Cardiac fibroblast (primary cell): ENCODE measurements around the gene FOXD1.

Experiments used
- DNase-seq, 2 donors: peaks; one replicate each; pipeline versions ENCODE4 v3.0.0 to v3.0.0-alpha.2; 2010; ENCODE audit warnings: low read depth in 2 of 2
- H3K4me3 ChIP-seq, 2 donors: replicated peaks in 1 of 2; 1 replicate in 1 of 2; 2 replicates in 1 of 2; pipeline ENCODE4 v1.5.1; 2011; ENCODE audit warnings: low read depth in 2 of 2, low read length in 2 of 2, mild to moderate bottlenecking in 2 of 2, moderate library complexity in 1 of 2
- TF ChIP-seq, protein P1 (sequence below): IDR thresholded peaks from one replicate; pipeline ENCODE4 v1.5.1; 2011; ENCODE audit warnings: low read depth, mild to moderate bottlenecking, low read length, inconsistent platforms

Gene FOXD1

DNA sequence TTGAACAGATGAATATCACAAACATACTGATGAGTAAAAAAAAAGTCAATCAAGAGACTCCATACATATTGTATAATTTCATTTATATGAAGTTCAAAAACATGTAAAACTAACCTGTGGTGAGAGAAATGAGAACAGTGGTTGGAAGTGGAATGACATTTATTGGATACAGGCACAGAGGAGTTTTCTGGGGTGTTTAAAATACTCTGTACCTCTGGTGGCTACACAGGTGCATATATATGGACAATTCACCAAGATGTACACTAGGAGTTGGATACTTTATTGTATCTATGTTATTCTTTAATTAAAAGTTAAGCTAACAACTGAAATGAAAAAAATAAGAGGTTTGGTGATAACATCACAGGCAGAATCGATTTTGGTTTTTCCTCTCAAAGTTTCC, 14.1 kb downstream of the FOXD1 start:
- TF ChIP-seq, protein P1, sequence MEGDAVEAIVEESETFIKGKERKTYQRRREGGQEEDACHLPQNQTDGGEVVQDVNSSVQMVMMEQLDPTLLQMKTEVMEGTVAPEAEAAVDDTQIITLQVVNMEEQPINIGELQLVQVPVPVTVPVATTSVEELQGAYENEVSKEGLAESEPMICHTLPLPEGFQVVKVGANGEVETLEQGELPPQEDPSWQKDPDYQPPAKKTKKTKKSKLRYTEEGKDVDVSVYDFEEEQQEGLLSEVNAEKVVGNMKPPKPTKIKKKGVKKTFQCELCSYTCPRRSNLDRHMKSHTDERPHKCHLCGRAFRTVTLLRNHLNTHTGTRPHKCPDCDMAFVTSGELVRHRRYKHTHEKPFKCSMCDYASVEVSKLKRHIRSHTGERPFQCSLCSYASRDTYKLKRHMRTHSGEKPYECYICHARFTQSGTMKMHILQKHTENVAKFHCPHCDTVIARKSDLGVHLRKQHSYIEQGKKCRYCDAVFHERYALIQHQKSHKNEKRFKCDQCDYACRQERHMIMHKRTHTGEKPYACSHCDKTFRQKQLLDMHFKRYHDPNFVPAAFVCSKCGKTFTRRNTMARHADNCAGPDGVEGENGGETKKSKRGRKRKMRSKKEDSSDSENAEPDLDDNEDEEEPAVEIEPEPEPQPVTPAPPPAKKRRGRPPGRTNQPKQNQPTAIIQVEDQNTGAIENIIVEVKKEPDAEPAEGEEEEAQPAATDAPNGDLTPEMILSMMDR: no peak
- H3K4me3 ChIP-seq: no peak overlapping the region
- DNase-seq: no peak

DNA sequence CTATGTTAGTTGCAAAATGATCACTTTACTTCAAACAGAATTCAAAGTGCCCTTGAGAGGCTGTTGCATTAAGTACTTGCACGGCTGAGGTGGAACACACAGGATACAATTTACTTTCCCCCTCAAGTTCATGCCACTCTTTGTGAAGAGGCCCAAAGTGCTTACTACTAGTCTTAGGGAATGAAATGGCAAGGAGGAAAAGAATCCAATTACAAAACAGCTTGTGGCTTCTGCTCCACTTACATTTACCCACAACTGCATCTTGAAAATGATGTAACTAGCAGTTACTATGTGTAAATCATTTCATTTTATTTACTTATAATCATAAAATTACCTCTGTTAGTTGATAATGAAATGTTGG, 14.6 kb downstream of the FOXD1 start:
- no peak for DNase-seq
- TF ChIP-seq, protein P1: no peak
- H3K4me3 ChIP-seq: no peak overlapping the region

DNA sequence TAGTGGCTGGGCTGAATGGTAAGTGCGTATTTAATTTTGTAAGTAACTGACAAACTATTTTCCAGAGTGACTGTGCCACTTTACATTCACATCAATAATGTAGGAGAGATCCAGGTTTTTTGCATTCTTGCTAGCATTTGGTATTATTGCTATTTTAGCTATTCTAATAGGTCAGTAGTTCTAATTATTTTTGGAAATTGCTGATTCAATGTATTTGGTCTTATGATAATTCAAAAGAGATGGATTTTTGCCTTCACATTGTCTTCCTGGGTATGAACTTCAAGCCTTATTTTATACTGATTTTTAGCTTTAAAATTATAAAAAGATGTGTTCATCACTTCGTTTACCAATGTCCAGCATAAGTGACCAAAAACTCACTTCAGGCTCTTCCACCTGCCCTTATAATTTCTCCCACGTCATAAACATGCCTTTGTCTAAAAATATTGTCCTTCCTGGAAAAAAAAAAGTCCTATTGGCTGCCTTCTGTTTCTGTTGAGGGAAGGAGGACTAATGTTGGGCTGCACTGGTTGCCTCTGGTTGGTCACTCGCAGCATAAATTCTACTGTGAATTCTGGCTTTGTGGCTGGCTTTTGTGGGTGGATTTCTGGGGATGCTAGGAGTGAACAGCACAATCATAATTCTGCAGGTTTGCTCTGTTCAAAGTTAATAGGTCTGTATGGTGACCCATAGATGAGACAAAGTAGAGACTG, 15.2 kb downstream of the FOXD1 start:
- no peak overlapping the region for H3K4me3 ChIP-seq
- DNase-seq: no peak
- TF ChIP-seq, protein P1: no peak

DNA sequence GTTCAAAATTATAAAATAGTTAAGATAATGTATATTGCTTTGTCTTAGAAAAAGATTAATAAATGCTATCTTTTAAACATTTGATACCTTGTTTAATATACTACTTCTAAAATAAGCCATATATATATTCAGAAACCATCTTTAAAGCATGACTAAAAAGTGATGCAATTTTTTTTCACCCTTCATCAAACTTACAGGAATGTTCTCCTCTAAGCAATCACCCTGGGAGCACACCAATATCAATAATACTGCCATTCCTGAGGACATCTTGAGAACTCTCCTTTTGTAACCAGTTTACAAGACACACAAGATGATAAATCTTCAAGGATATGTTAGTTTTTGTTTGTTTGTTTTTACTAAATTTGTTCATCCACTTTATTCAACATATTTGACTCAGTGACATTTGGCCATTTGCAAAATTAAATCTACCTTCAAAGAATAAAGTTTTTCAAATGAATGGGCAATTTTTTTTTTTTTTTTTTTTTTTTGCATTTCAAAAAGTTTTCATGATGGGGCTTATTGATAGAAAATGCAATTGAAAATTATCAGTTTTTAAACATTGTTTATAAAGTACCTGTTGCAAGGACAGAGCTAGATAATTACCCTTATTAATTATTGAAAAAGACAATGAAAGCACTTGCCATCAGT, 17.2 kb downstream of the FOXD1 start:
- DNase-seq: no peak

DNA sequence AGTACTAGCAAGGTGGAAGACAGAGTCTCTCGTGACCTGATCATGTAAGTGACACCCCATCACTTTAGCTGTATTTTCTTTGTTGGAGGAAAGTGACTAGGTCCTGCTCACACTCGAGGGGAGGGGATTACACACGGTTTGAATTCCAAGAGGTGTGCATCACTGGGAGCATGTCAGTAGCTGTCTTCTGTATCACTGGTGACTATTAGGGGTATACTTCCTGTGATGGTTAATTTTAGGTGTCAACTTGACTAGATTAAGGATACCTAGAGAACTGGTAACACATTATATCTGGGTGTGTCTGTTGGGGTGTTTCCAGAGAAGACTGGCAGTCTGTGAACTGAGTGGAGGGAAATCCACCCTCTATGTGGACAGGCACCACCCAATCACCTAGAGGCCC, 22.5 kb downstream of the FOXD1 start:
- TF ChIP-seq, protein P1: no peak

More for the DNA sequence above, 17.2 kb downstream of the FOXD1 start:
- H3K4me3 ChIP-seq: no peak overlapping the region
- TF ChIP-seq, protein P1: no peak

DNA sequence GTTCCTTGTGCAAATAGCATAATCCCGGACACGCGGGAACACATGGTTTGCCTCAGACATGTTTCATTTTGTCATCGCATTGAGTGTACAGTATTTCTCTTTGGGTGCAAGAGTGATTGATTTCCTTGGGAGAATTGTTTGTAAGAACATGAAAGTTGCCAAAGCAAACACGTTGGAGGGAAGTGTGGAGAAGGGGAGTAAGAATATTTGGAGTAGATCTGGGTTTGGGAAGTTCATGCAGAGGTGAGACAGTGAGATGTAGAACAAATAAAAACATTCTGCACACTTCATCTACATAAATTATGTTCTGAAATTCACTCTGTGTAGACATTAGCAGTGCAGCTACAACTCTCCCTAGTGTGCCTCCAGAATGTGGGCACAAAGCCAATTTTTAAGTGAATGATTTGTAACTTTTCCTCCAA, 24.0 kb downstream of the FOXD1 start:
- no peak for DNase-seq
- H3K4me3 ChIP-seq: no peak overlapping the region
- TF ChIP-seq, protein P1: no peak

More for the DNA sequence above, 22.5 kb downstream of the FOXD1 start:
- DNase-seq: no peak
- no peak overlapping the region for H3K4me3 ChIP-seq
